Vagina (tissue), 2 donors: ENCODE data around the gene ADARB2. TPM values are rescaled to one million over a fixed set of nuclear protein-coding genes. Genes with fewer than 3 reads are reported as not detected.

ENCODE experiments used
- DNase-seq, 2 donors: peaks; one replicate each; pipeline ENCODE4 v3.0.0-alpha.2; 2017; ENCODE audit errors: extremely low spot score in 2 of 2
- H3K27ac ChIP-seq: fragments of 200-600 bp; sonication (generic); one replicate; pipeline ENCODE4 v1.5.1; 2019
- H3K27me3 ChIP-seq: fragments of 200-600 bp; sonication (generic); one replicate; pipeline ENCODE4 v1.5.1; 2019
- H3K36me3 ChIP-seq, 2 donors: fragments of 200-600 bp; sonication (generic); one replicate each; pipeline ENCODE4 v1.5.1; 2017 to 2019
- H3K4me1 ChIP-seq: fragments of 200-600 bp; sonication (generic); one replicate; pipeline ENCODE4 v1.5.1; 2019
- H3K4me3 ChIP-seq, 2 donors: fragments of 200-600 bp; sonication (generic); 1 replicate in 1 of 2; 2 replicates in 1 of 2; pipeline ENCODE4 v1.5.1; 2016 to 2019
- H3K9me3 ChIP-seq: fragments of 200-600 bp; sonication (generic); one replicate; pipeline ENCODE4 v1.5.1; 2019
- CTCF ChIP-seq, 3 experiments: fragments of 450-650 bp in 2 of 3; fragments of 200-600 bp in 1 of 3; sonication (generic) in 1 of 3; IDR thresholded peaks; one replicate each; pipeline ENCODE4 v1.5.1; 2017 to 2019; ENCODE audit warnings: antibody characterized with exemption in 3 of 3, mild to moderate bottlenecking in 2 of 3, moderate library complexity in 2 of 3
- POLR2A ChIP-seq, 2 donors: fragments of 450-650 bp; IDR thresholded peaks; one replicate each; pipeline ENCODE4 v1.6.1; 2017; ENCODE audit warnings: antibody characterized with exemption in 2 of 2, mild to moderate bottlenecking in 2 of 2, moderate library complexity in 2 of 2
- POLR2AphosphoS5 ChIP-seq, 2 donors: sonication (generic); formaldehyde crosslinking; IDR thresholded peaks; one replicate each; pipeline ENCODE4 v1.9.0; 2017; ENCODE audit warnings: antibody characterized with exemption in 2 of 2, mild to moderate bottlenecking in 2 of 2, low read depth in 1 of 2; ENCODE audit not compliant: insufficient read depth in 1 of 2
- intact Hi-C: fragments of 100-400 bp; cut with DNase I; formaldehyde crosslinking; loops from one replicate; pipeline ENCODE4 v1.15.1; 2023
- total RNA-seq: library from RNA; depleted of rRNA; stranded (reverse); fragments of >200 nt; gene quantifications from one replicate; pipeline ENCODE4 v1.2.3, GENCODE V29; 2016

The ADARB2 gene
- total RNA-seq, 1 donor from 2014 or later = 3.4 TPM

DNA sequence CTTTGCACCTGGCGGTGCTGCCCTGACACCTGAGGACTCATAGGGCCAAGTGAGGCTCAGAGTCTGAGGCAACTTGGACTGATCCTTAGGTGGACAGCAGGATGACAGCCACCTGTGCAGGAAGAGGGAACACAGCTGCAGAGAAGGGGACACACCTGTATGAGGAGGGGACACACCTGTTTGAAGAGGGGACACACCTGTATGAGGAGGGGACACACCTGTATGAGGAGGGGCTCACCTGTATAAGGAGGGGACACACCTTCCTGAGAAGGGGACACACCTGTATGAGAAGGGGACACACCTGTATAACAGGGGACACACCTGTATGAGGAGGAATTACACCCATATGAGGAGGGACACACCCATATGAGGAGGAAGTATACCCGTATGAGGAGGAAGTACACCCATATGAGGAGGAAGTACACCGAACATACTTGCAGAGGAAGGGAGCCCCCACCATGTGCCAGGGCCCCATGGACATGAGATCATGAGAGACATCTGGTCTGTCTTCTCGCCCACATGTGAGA is 285.9 kb downstream of the ADARB2 start:
- Histone ChIP-seq H3K9me3 (no peaks in the 10 kb centered on the region), H3K4me1 (no peaks in the 10 kb centered on the region), H3K4me3 (no peak overlapping the region), H3K27me3 (no peaks in the 10 kb centered on the region), H3K27ac (no peak overlapping the region), H3K36me3 (no peaks in the 10 kb centered on the region)
- intact Hi-C loops = no loop called here
- DNase-seq = no peak
- TF ChIP-seq CTCF (IDR thresholded peaks at IDR 0.05) (no peak), POLR2A (IDR thresholded peaks at IDR 0.05) (no peak), POLR2AphosphoS5 (IDR thresholded peaks at IDR 0.05; ENCODE audit: insufficient read depth in 1 of 2, low read depth in 1 of 2) (no peak)

DNA sequence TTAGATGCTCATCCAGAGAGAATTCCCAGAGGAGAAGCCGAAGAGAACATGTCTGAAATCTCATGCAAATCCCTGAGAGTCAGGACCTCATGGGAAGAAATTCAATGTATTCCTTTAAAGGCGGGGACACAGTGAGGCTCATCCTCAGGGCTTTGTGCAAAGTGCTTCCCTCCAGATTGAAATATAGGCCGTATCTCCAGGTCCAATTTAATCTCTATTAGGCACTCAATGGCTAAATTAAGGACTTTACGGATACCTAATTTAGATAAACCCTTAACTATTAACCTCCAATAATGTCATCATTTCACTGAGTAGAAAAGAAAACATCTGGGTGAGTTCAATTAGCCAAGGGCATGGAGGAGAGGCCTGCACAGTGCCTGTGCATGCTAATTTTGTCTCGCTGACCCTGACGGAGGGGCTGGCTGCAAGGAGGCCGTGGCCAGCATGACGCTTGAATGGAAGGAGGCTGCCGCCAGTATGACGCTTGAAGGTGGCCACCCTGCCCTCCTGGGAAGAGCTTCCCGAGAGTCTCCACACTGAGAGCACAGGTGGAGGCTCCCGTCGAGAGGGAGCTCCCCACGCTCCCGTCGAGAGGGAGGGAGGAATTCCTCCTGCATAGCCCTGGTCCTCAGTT is 287.6 kb downstream of the ADARB2 start:
- H3K36me3 ChIP-seq = no peaks in the 10 kb centered on the region
- intact Hi-C loops = no loop called here
- H3K27me3 ChIP-seq = no peaks in the 10 kb centered on the region
- H3K27ac ChIP-seq = no peak overlapping the region
- no peaks in the 10 kb centered on the region for H3K9me3 ChIP-seq
- no peak for DNase-seq
- TF ChIP-seq POLR2A (IDR thresholded peaks at IDR 0.05) = no peak
- TF ChIP-seq CTCF (IDR thresholded peaks at IDR 0.05) = no peak
- TF ChIP-seq POLR2AphosphoS5 (IDR thresholded peaks at IDR 0.05; ENCODE audit: insufficient read depth in 1 of 2, low read depth in 1 of 2) = no peak
- H3K4me3 ChIP-seq = no peak overlapping the region
- no peaks in the 10 kb centered on the region for H3K4me1 ChIP-seq

- H3K4me1 ChIP-seq = no peaks in the 10 kb centered on the region
- no peaks in the 10 kb centered on the region for H3K27me3 ChIP-seq
- no peak overlapping the region for H3K4me3 ChIP-seq
- DNase-seq = no peak
- TF ChIP-seq POLR2AphosphoS5 (IDR thresholded peaks at IDR 0.05; ENCODE audit: insufficient read depth in 1 of 2, low read depth in 1 of 2) (no peak), CTCF (IDR thresholded peaks at IDR 0.05) (no peak), POLR2A (IDR thresholded peaks at IDR 0.05) (no peak)
- intact Hi-C loops = no loop called here
- H3K27ac ChIP-seq = no peak overlapping the region
- H3K36me3 ChIP-seq = no peaks in the 10 kb centered on the region
- H3K9me3 ChIP-seq = no peaks in the 10 kb centered on the region
Observed at GRCh38 chr10:1449021-1449420, 288.3 kb downstream of the ADARB2 start.

- Histone ChIP-seq H3K36me3 (no peaks in the 10 kb centered on the region), H3K9me3 (no peaks in the 10 kb centered on the region), H3K4me3 (no peak overlapping the region), H3K27me3 (no peaks in the 10 kb centered on the region), H3K27ac (no peak overlapping the region), H3K4me1 (no peaks in the 10 kb centered on the region)
- no peak for TF ChIP-seq CTCF (IDR thresholded peaks at IDR 0.05)
- TF ChIP-seq POLR2AphosphoS5 (IDR thresholded peaks at IDR 0.05; ENCODE audit: insufficient read depth in 1 of 2, low read depth in 1 of 2) = no peak
- TF ChIP-seq POLR2A (IDR thresholded peaks at IDR 0.05) = no peak
- intact Hi-C loops = no loop called here
- no peak for DNase-seq
Observed at GRCh38 chr10:1448252-1448930, 288.9 kb downstream of the ADARB2 start.

DNA sequence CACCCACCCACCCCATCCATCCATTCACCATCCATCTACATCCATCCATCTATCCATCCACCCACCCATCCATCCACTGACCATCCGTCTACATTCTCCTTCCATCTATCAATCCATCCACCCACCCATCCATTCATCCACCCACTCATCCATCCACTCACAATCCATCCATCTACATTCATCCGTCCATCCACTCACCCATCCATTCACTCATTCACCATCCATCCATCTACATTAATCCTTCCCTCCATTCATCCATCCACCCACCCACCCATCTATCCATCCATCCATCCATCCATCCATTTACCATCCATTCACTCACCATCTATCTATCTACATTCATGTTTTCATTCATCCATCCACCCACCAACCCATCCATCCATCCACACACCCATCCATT is 292.5 kb downstream of the ADARB2 start:
- TF ChIP-seq POLR2AphosphoS5 (IDR thresholded peaks at IDR 0.05; ENCODE audit: insufficient read depth in 1 of 2, low read depth in 1 of 2) = no peak
- no peak for TF ChIP-seq POLR2A (IDR thresholded peaks at IDR 0.05)
- TF ChIP-seq CTCF (IDR thresholded peaks at IDR 0.05) = no peak
- DNase-seq = no peak
- Histone ChIP-seq H3K36me3 (no peaks in the 10 kb centered on the region), H3K4me1 (no peaks in the 10 kb centered on the region), H3K4me3 (no peak overlapping the region), H3K27me3 (no peaks in the 10 kb centered on the region), H3K27ac (no peak overlapping the region), H3K9me3 (no peaks in the 10 kb centered on the region)
- intact Hi-C loops = no loop called here
